ENCODE measurements around the gene LYSET.

GRCh38 chr14:93195316-93195999 is 10.3 kb downstream of the LYSET start:
- no peak for TF ChIP-seq POLR2A (IDR thresholded peaks at IDR 0.05; ENCODE audit: low read depth, low read length)
- no peak for TF ChIP-seq CTCF (conservative IDR thresholded peaks at IDR 0.05; ENCODE audit: low read depth, low read length)
- no peak for TF ChIP-seq MAFK (IDR thresholded peaks at IDR 0.05; ENCODE audit: low read depth, low read length)
- TF ChIP-seq CEBPB (IDR thresholded peaks at IDR 0.05; ENCODE audit: low read depth, low read length): no peak
- no peak for TF ChIP-seq MXI1 (IDR thresholded peaks at IDR 0.05; ENCODE audit: borderline replicate concordance, low read depth, low read length)
- no peak for TF ChIP-seq RAD21 (IDR thresholded peaks at IDR 0.05; ENCODE audit: low read length)
- no peak for TF ChIP-seq ELK1 (IDR thresholded peaks at IDR 0.05; ENCODE audit: borderline replicate concordance, low read depth, low read length)
- TF ChIP-seq BHLHE40 (IDR thresholded peaks at IDR 0.05; ENCODE audit: low read depth, low read length): no peak
- TF ChIP-seq USF2 (IDR thresholded peaks at IDR 0.05; ENCODE audit: low read depth, low read length): no peak
- TF ChIP-seq RFX5 (IDR thresholded peaks at IDR 0.05; ENCODE audit: low read depth, low read length): no peak
- TF ChIP-seq NFE2L2 (IDR thresholded peaks at IDR 0.05; ENCODE audit: low read depth, low read length): no peak
- no peak for TF ChIP-seq RCOR1 (IDR thresholded peaks at IDR 0.05; ENCODE audit: insufficient replicate concordance, low read length)
- no peak for TF ChIP-seq CHD1 (IDR thresholded peaks at IDR 0.05; ENCODE audit: low read depth, low read length)

Measured in IMR-90 (cell line).